NCI-H2196 treated with DMSO at 0.1 percent for 48 hours (cell line): ENCODE measurements around the gene RAB3IP.
"Not testable (repeated sequence)": the region's sequence is repeated elsewhere in the genome, so short reads cannot be mapped to it uniquely, and the experiment has no call there.

Source experiments
- DNase-seq: peaks from one replicate; lab custom pipeline; 2025; ENCODE audit not compliant: unreplicated experiment; lab: John Stamatoyannopoulos, UW

RAB3IP gene

GRCh38 chr12:69755302-69755701 is 16.6 kb downstream of the RAB3IP start:
- DNase-seq: no peak

DNA sequence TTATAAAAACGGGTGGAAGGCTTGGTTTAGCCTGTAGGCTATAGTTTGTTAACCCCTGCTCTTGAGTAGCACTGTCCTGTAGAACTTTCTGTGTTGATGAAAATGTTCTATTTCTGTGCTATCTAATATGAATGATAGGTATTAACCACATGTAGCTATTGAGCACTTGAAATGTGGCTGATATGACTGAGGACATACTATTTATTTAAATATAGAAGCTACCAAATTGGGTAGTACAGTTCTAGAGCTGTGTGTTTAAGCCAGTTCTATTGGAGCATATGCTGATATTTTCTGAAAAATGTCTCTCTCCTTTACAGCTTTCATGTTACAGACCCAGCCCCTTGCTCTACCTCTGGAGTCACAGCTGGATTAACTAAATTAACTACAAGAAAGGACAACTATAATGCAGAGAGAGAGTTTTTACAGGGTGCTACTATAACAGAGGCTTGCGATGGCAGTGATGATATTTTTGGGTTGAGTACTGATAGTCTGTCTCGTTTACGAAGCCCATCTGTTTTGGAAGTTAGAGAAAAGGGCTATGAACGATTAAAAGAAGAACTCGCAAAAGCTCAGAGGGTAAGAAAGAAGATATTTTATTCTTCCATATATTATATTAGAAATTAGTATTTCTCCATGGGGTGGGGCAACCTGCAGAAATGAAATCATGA is 17.6 kb downstream of the RAB3IP start:
- no peak for DNase-seq

DNA sequence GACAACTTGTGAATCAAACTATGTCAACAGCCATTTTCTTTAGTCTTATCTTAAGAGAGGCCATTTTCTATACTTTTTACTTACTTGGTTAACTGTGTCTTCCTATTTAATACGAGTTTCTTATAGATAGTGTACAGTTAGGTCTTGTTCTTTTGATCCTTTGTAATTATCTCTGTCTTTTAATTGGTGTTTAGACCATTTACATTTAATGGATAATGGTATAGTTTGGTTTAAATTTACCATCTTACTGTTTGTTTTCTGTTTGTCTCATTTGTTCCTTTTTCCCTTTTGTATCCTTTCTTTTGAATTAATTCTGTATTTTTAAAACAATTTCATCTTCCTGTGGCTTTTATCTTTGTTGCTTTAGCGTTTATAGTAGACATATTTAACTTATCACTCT is 19.4 kb downstream of the RAB3IP start:
- DNase-seq: no peak

- DNase-seq: not testable (repeated sequence)
These were observed 20.9 kb downstream of the RAB3IP start for GRCh38 chr12:69759581-69759980.

DNA sequence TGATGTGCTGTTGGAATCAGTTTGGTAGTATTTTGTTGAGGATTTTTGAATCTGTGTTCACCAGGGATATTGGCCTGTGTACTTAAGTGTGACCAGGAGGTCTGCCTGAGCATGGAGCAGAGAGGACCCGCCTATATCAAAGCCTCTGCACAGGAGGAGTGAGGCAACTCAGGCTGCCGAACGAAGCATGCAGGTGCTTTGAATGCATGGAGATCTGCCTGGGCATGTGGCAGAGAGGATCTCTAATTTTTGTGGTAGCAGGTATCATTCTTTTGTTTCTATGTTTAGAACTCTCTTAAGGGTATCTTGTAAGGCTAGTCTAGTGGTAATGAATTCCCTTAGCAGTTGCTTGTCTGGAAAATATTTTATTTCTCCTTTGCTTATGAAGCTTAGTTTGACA is 26.9 kb downstream of the RAB3IP start:
- DNase-seq: no peak

GRCh38 chr12:69766260-69766659 is 27.6 kb downstream of the RAB3IP start:
- DNase-seq: no peak

GRCh38 chr12:69779928-69780327 is 41.3 kb downstream of the RAB3IP start:
- no peak for DNase-seq

- no peak for DNase-seq
These were observed 44.7 kb downstream of the RAB3IP start for GRCh38 chr12:69783365-69783764.

- no peak for DNase-seq
These were observed 50.7 kb downstream of the RAB3IP start for GRCh38 chr12:69789351-69789750.

DNA sequence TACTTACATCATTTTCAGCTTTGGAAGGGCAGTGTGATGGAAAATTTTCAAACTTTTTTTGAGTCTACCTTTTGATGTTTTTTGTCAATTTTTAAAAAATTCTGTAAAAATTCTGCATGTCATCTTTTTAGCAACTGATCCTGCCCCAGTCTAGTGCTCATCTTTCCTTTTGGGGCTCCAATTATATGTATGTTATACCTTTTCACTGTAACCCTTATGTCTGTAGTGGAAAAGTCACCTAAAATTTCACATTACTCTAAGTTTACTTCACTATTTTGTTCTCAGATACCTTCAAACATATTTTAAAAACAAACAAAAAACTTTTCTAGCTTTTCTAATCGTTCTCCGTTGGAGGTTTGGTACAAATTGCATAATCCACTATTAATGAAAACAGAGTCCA is 53.9 kb downstream of the RAB3IP start:
- no peak for DNase-seq

GRCh38 chr12:69807101-69807897 is 68.6 kb downstream of the RAB3IP start:
- not testable (repeated sequence) for DNase-seq

DNA sequence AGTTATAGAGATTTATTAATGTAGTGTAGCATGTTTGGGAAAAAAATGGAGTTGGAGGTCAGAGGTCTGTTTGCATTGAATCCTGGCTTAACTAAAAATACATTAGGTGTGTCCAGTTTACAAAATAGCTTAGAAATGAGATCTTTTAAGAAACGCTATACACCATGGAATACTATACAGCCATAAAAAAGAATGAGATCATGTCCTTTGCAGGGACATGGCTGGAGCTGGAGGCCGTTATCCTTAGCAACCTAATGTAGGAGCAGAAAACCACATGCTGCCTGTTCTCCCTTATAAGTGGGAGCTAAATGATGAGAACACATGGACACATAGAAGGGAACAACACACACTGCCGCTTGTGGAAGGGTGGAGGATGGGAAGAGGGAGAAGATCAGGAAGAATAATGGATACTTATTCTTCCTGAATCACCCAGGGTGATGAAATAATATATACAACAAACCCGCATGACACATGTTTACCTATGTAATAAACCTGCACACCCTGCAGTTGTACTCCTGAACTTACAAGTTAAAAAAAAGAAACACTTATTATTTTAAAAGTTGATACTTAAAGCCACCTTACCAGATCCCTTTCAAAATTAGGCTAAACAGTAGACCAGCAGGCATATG is 72.3 kb downstream of the RAB3IP start:
- no peak for DNase-seq

DNA sequence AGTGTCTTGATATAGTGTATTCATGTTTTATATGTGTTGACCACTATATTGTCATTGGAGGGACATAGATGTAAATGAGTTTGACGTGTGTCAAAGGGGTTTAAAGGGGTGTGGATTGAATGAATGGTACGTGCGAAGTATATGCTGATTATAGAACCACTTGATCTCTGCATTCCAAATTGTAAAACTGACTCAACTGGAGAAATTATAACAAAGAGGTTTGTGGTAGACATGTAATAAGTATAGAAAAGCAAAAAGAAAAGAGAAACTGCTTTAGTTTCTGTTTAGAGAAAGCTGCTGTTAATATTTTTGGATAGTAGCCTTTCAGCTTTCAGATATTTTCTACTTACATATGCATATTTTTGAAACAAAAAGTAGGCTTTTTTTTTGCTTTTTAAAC is 77.4 kb downstream of the RAB3IP start:
- no peak for DNase-seq

DNA sequence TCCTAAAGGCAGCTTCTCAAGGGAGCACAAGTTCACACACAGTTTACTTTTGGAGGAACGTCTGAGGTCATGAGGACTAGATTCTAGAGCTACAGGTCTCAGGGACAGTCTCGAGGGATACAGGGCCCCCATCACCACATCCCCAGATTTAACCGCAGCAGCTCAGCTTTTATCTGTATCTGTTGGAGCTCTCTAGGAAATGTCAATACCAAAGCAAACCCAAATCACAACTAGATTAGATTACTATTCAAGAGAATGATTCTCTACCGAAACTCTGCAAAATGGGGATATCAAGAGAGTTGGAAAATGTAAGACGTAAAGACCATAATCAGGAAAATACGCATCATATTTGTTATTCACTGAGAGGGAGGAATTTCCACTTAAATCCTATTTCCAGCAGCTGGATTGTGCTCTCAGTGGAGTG is 82.4 kb downstream of the RAB3IP start:
- DNase-seq: no peak

DNA sequence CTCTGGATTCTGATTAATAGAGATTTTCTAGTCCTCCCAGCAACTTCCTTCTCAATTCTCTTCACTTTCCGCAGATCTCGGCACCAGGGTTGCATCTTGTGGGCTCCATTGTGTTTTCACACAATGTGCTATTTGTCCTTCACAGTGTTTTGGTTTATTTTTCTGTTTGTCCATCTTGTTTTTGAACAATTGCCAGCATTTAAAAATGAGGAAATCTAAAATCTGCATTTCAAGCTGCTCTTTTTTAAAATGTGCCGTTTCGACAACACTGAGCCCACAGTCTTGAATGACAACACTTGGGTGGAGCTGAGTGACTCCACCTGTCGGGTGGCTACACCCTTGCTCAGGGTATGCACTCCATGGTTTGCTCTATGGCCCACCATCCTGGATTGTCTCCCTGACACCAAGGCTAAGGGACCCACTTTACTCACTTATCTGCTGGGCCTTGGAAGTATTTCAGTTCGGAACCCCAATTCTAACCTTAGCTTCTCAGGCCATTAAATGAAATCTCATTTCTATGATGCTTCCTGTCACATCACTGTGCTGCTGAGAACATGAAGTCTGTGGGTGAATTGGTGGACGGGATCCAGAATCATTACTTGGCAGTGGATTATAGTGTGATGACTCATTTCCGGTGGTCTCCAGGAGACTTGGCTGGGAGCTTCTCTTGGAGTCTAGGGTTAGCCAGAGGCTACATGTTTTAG is 82.9 kb downstream of the RAB3IP start:
- DNase-seq: no peak

DNA sequence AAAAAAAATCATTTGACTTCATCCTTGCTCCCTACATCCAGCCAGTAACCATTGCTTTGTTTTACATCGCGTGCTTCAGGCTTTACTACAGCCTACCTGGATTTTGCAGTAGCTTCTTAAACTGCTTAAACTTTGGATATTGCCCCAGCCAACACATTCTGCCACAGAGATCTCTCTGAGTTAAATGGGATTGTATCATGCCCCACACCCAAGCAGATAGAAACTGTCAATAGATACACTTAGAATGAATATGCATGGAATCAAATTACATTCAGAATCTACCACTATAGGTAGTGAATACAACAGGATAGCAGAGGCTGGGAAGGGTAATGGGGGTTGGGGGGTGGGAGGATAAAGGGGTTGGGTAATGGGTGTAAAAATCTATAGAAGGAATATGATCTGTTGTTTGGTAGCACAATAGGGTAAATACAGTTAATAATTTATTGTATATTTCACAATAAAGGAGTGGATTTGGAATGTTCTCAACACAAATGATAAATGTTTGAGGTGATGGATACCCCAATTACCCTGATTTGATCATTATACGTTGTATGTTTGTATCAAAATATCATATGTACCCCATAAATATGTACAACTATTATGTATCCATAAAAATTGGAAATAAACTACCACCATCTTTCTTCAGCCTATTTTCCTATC is 83.7 kb downstream of the RAB3IP start:
- DNase-seq: no peak

GRCh38 chr12:69824028-69824427 is 85.4 kb downstream of the RAB3IP start:
- no peak for DNase-seq

DNA sequence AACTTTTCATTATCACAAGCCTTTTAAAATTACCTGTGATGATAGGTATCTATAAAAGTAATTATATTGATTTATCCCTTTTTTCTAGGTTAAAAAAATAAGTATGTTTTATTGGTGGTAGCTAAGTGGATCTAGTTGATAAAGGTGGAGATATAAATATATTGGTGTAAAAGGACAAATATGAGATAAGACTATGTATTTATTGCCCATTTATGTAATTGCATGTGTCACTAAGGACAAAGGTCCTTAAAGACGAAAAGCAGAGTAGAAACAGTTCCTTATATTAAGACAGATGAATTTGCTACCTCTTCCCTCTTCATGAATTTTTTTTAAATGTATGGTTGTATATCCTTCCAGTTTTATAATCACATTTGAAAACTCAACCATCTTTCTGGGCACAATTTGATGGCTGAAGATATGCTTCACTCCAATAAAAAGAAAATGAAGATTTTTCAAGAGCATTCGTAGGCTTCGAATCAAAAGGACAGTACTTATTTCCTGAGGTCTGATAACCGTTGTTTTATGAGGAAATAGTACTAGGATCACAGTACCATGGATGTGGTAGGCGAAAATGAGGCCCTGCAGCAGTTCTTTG is 86.4 kb downstream of the RAB3IP start, which contains the start of gene MYRFL:
Gene MYRFL, plus strand, starts transcription at position 262 of the 595 bp plus-strand sequence. Its CDS starts 291 bp downstream, at position 553.
- DNase-seq: no peak

GRCh38 chr12:69828897-69829296 is 90.2 kb downstream of the RAB3IP start:
- DNase-seq: no peak

DNA sequence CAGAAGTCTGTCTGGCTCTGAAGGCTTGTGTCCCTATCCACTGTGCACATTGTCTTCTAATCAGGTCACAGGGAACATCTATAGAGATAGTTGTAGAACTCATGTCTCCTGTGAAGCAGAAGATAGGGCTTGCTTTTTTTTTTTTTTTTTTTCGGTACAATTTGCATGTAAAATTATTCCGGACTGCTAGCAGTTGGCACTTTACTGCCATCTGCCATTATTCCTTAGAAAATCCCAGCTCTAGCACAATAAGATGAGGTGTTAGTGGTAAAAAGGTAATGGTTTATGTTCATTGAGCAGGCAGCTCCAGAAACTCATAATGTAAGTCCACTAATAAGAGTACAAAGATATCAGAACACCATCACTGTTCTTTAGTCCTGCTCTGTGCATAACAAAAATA is 95.0 kb downstream of the RAB3IP start:
- no peak for DNase-seq
